Endothelial cell of umbilical vein (primary cell): ENCODE data around the gene HCRTR2.

ENCODE experiments used
- CTCF ChIP-seq, 2 donors: IDR thresholded peaks; 1 replicate in 1 of 2; 2 replicates in 1 of 2; pipeline ENCODE4 v1.5.1; 2011; ENCODE audit warnings: low read length in 2 of 2, mild to moderate bottlenecking in 2 of 2, moderate library complexity in 2 of 2, control low read depth in 1 of 2, inconsistent platforms in 1 of 2, low read depth in 1 of 2; ENCODE audit not compliant: insufficient read depth in 1 of 2; ENCODE audit errors: extremely low read depth in 1 of 2
- EZH2 ChIP-seq: IDR thresholded peaks from 2 replicates; pipeline ENCODE4 v1.6.1; 2012; ENCODE audit warnings: borderline replicate concordance, low read depth, mild to moderate bottlenecking, moderate library complexity, low read length, inconsistent platforms; ENCODE audit not compliant: severe bottlenecking
- GATA2 ChIP-seq: IDR thresholded peaks from 2 replicates; pipeline ENCODE4 v1.7.0; 2011; ENCODE audit warnings: low read depth, mild to moderate bottlenecking, moderate library complexity, mixed read lengths, low read length; ENCODE audit not compliant: insufficient read length, insufficient read depth
- MYC ChIP-seq: IDR thresholded peaks from one replicate; pipeline ENCODE4 v1.6.1; 2011; ENCODE audit warnings: mild to moderate bottlenecking, low read depth, low read length
- POLR2A ChIP-seq: IDR thresholded peaks from 2 replicates; pipeline ENCODE4 v1.6.1; 2012; ENCODE audit warnings: low read depth, mild to moderate bottlenecking, control low read depth, low read length
- POLR2AphosphoS5 ChIP-seq: IDR thresholded peaks from 2 replicates; pipeline ENCODE4 v1.6.1; 2012; ENCODE audit warnings: low read depth, mild to moderate bottlenecking, control low read depth, low read length, moderate library complexity; ENCODE audit not compliant: insufficient read depth

GRCh38 chr6:55260181-55260580 lies 85.9 kb downstream of the HCRTR2 start:
- TF ChIP-seq POLR2AphosphoS5 = no peak
- no peak for TF ChIP-seq CTCF (IDR thresholded peaks at IDR 0.05; ENCODE audit: extremely low read depth in 1 of 2, insufficient read depth in 1 of 2, low read depth in 1 of 2, low read length in 2 of 2)
- TF ChIP-seq EZH2 = no peak
- no peak for TF ChIP-seq GATA2
- no peak for TF ChIP-seq POLR2A
- no peak for TF ChIP-seq MYC
